Subcutaneous adipose tissue (tissue), 4 donors: ENCODE measurements around the gene ATP6V0E2. TPM values are rescaled to one million over a fixed set of nuclear protein-coding genes. Genes with fewer than 3 reads are reported as not detected.

Experiments used
- CTCF ChIP-seq: fragments of 450-650 bp; IDR thresholded peaks from one replicate; pipeline ENCODE4 v1.5.1; 2016; ENCODE audit warnings: low read depth, mild to moderate bottlenecking, control low read depth, antibody characterized with exemption, moderate library complexity
- total RNA-seq, 4 donors: library from RNA; depleted of rRNA; stranded (reverse); fragments of >200 nt; gene quantifications; one replicate each; pipeline ENCODE4 v1.1.0, GENCODE V29; 2016

The ATP6V0E2 gene
- total RNA-seq, 4 donors from 2014 or later = 7.5 to 32.8 (median 13.5) TPM

- TF ChIP-seq CTCF = no peak
Measured at GRCh38 chr7:149828357-149829309, 45.1 kb upstream of the ATP6V0E2 start.

- no peak for TF ChIP-seq CTCF
Measured at GRCh38 chr7:149830997-149831740, 42.6 kb upstream of the ATP6V0E2 start.

- no peak for TF ChIP-seq CTCF
Measured at GRCh38 chr7:149831741-149832219, 42.0 kb upstream of the ATP6V0E2 start.

GRCh38 chr7:149832332-149833041 lies 41.3 kb upstream of the ATP6V0E2 start:
- TF ChIP-seq CTCF = no peak

GRCh38 chr7:149833495-149834130 lies 40.2 kb upstream of the ATP6V0E2 start:
- TF ChIP-seq CTCF = no peak

GRCh38 chr7:149834601-149835000 lies 39.2 kb upstream of the ATP6V0E2 start:
- TF ChIP-seq CTCF = no peak
